Measurements from ENCODE around the gene SPRR2B. TPM values are rescaled to one million over a fixed set of nuclear protein-coding genes. Genes with fewer than 3 reads are reported as not detected.

SPRR2B gene
- total and polyA plus RNA-seq, 2 donors (not counting 3 experiments of a cell fraction or from before 2014, with no cell fraction given), result not detected

DNA sequence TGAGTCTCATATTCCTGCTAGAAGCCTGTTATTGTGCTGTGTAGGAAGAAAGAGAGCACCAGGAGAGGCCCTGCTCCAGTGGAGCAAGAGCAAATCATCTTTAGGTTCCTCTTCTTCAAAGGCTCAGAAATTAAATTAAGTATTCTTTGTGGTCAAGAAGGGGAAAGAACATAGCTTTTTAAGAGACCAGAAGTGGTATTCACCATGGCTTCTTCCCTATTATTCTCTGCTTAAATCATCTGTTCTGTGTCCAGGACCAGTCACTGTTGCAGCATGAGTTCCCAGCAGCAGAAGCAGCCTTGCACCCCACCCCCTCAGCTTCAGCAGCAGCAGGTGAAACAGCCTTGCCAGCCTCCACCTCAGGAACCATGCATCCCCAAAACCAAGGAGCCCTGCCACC is 39.3 kb downstream of the SPRR2B start:
- no TSS peak for BruUV-seq (replicated peaks)
- no peak overlapping the region for H3K4me3 ChIP-seq (replicated peaks in 1 of 3; ENCODE audit: insufficient read depth in 1 of 3, low read depth in 1 of 3, low read length in 3 of 3)
- POLR2A ChIA-PET, result no interaction called here
- H3K9me3 ChIP-seq (replicated peaks; ENCODE audit: control insufficient read depth, insufficient read depth, low read length), result no peaks in the 10 kb centered on the region
- DNase-seq (ENCODE audit: low read depth, low spot score) (no peak), FAIRE-seq (no peak)
- H3K9ac ChIP-seq (replicated peaks; ENCODE audit: extremely low read depth, insufficient read depth, low read length), result no peak overlapping the region
- no peaks in the 10 kb centered on the region for H3K9me1 ChIP-seq (replicated peaks; ENCODE audit: control insufficient read depth, extremely low read depth, insufficient read depth, low read length)
- dilution Hi-C loops (cut with MboI; ENCODE audit: extremely low pct_ligation_motif_present, low sequenced_read_pairs) (no loop called here), intact Hi-C loops (cut with micrococcal nuclease) (no loop called here)
- no peaks in the 10 kb centered on the region for H3K4me1 ChIP-seq (ENCODE audit: control insufficient read depth, extremely low read depth, insufficient read depth, low read length)
- no peak overlapping the region for H3K4me2 ChIP-seq (ENCODE audit: insufficient read depth, low read length)
- H3K36me3 ChIP-seq (ENCODE audit: control insufficient read depth in 2 of 2, extremely low read depth in 1 of 2, insufficient read depth in 2 of 2, low read length in 2 of 2), result no peaks in the 10 kb centered on the region
- H3K27me3 ChIP-seq (ENCODE audit: control insufficient read depth in 2 of 2, insufficient read depth in 2 of 2, low read length in 2 of 2), result no peaks in the 10 kb centered on the region
- no peak overlapping the region for H3K27ac ChIP-seq (ENCODE audit: insufficient read depth, low read depth, low read length)
- no peaks in the 10 kb centered on the region for H3K79me2 ChIP-seq (ENCODE audit: control insufficient read depth, insufficient read depth, low read length)
- CTCF ChIA-PET, result no interaction called here
- TF ChIP-seq POLR2AphosphoS5 (IDR thresholded peaks at IDR 0.05; ENCODE audit: insufficient read depth, low read depth, low read length), result no peak
- no peak for TF ChIP-seq MYC (IDR thresholded peaks at IDR 0.05; ENCODE audit: low read depth, low read length)
- TF ChIP-seq, protein P1, sequence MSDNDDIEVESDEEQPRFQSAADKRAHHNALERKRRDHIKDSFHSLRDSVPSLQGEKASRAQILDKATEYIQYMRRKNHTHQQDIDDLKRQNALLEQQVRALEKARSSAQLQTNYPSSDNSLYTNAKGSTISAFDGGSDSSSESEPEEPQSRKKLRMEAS (IDR thresholded peaks at IDR 0.05; ENCODE audit: insufficient read depth, insufficient read length), result no peak
- TF ChIP-seq EZH2 (IDR thresholded peaks at IDR 0.05; ENCODE audit: borderline replicate concordance, low read depth, low read length, severe bottlenecking), result no peak
- TF ChIP-seq, protein P2, sequence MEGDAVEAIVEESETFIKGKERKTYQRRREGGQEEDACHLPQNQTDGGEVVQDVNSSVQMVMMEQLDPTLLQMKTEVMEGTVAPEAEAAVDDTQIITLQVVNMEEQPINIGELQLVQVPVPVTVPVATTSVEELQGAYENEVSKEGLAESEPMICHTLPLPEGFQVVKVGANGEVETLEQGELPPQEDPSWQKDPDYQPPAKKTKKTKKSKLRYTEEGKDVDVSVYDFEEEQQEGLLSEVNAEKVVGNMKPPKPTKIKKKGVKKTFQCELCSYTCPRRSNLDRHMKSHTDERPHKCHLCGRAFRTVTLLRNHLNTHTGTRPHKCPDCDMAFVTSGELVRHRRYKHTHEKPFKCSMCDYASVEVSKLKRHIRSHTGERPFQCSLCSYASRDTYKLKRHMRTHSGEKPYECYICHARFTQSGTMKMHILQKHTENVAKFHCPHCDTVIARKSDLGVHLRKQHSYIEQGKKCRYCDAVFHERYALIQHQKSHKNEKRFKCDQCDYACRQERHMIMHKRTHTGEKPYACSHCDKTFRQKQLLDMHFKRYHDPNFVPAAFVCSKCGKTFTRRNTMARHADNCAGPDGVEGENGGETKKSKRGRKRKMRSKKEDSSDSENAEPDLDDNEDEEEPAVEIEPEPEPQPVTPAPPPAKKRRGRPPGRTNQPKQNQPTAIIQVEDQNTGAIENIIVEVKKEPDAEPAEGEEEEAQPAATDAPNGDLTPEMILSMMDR (IDR thresholded peaks at IDR 0.05; ENCODE audit: extremely low read depth in 1 of 2, insufficient read depth in 1 of 2, low read depth in 1 of 2, low read length in 2 of 2), result no peak
- no peak for TF ChIP-seq FOS (IDR thresholded peaks at IDR 0.05; ENCODE audit: borderline replicate concordance, insufficient read depth, low read length)
- TF ChIP-seq POLR2A (IDR thresholded peaks at IDR 0.05; ENCODE audit: low read depth, low read length), result no peak
- TF ChIP-seq GATA2 (IDR thresholded peaks at IDR 0.05; ENCODE audit: insufficient read depth, insufficient read length, low read depth, low read length), result no peak
- TF ChIP-seq JUN (IDR thresholded peaks at IDR 0.05; ENCODE audit: borderline replicate concordance, insufficient read depth, insufficient read length, low read depth), result no peak
- no peaks in the 10 kb centered on the region for H4K20me1 ChIP-seq (replicated peaks; ENCODE audit: control insufficient read depth, extremely low read depth, insufficient read depth, low read length)
- no peak overlapping the region for H2AFZ ChIP-seq (ENCODE audit: low read depth, low read length)
